ENCODE data around the gene LY6G6F.

- TF ChIP-seq CTCF (IDR thresholded peaks at IDR 0.05) (no peak), POLR2A (IDR thresholded peaks at IDR 0.05) (no peak), POLR2AphosphoS5 (IDR thresholded peaks at IDR 0.05) (no peak), EP300 (IDR thresholded peaks at IDR 0.05) (no peak)
These were observed 4.6 kb downstream of the LY6G6F start for GRCh38 chr6:31711233-31711632.
